K562 (cell line): ENCODE measurements around the gene INKA2. TPM values are rescaled to one million over a fixed set of nuclear protein-coding genes. Genes with fewer than 3 reads are reported as not detected.
A peak's percentile ranks its signal among the peaks of the same experiment; 100 is the strongest.

Experiments
- ADNP ChIP-seq: fragments of 200-800 bp; sonication (Bioruptor generic); IDR thresholded peaks from 2 replicates; pipeline ENCODE4 v1.6.1; 2016; ENCODE audit warnings: missing genetic modification characterization, missing compliant biosample characterization
- ARID1B ChIP-seq: fragments of 450-650 bp; IDR thresholded peaks from 2 replicates; pipeline ENCODE4 v1.6.1; 2016; ENCODE audit warnings: antibody characterized with exemption, mild to moderate bottlenecking, inconsistent platforms
- ATF1 ChIP-seq, 2 experiments: fragments of 450-650 bp in 1 of 2; IDR thresholded peaks; 2 replicates each; pipeline ENCODE4 v1.6.1; 2016; ENCODE audit warnings: missing compliant biosample characterization in 1 of 2, missing genetic modification characterization in 1 of 2
- CEBPB ChIP-seq: fragments of 450-650 bp; IDR thresholded peaks from 2 replicates; pipeline ENCODE4 v1.6.1; 2016; ENCODE audit warnings: missing genetic modification characterization, missing compliant biosample characterization
- CTCF ChIP-seq, 3 experiments: IDR thresholded peaks in 2 of 3; conservative IDR thresholded peaks in 1 of 3; 2 replicates each; pipeline ENCODE4 v1.5.1; 2011 to 2012; ENCODE audit warnings: low read length in 3 of 3, mild to moderate bottlenecking in 3 of 3, control low read depth in 2 of 3, improper control_type of control experiment in 1 of 3, inconsistent platforms in 1 of 3, low read depth in 1 of 3, mixed read lengths in 1 of 3, moderate library complexity in 1 of 3; ENCODE audit not compliant: insufficient read depth in 2 of 3
- DNMT1 ChIP-seq: fragments of 450-650 bp; IDR thresholded peaks from 2 replicates; pipeline ENCODE4 v1.6.1; 2016; ENCODE audit warnings: antibody characterized with exemption, mild to moderate bottlenecking
- E2F8 ChIP-seq: fragments of 450-650 bp; IDR thresholded peaks from 2 replicates; pipeline ENCODE4 v1.7.1; 2018; ENCODE audit warnings: mild to moderate bottlenecking, low read depth; ENCODE audit not compliant: partially characterized antibody
- POLR2B ChIP-seq: fragments of 450-650 bp; IDR thresholded peaks from 2 replicates; pipeline ENCODE4 v1.6.1; 2018; ENCODE audit warnings: low read depth; ENCODE audit not compliant: partially characterized antibody
- PYGO2 ChIP-seq: fragments of 450-650 bp; IDR thresholded peaks from 2 replicates; pipeline ENCODE4 v1.6.1; 2016; ENCODE audit warnings: mild to moderate bottlenecking, missing genetic modification characterization, moderate library complexity, missing compliant biosample characterization
- RBM34 ChIP-seq: fragments of 200-400 bp; formaldehyde crosslinking; IDR thresholded peaks from 2 replicates; pipeline ENCODE4 v1.6.1; 2018; ENCODE audit warnings: low read length, borderline replicate concordance; ENCODE audit not compliant: insufficient read depth
- STAT5A ChIP-seq: IDR thresholded peaks from 2 replicates; pipeline ENCODE4 v1.6.1; 2012; ENCODE audit warnings: low read length, inconsistent platforms, borderline replicate concordance
- ZBTB12 ChIP-seq: fragments of 250-450 bp; sonication (Bioruptor Pico); IDR thresholded peaks from 2 replicates; pipeline ENCODE4 v1.4.0; 2020
- ZNF764 ChIP-seq: fragments of 250-450 bp; sonication (Bioruptor Pico); IDR thresholded peaks from 2 replicates; pipeline ENCODE4 v1.4.0; 2020; ENCODE audit warnings: low read depth, mild to moderate bottlenecking, moderate library complexity
- polyA plus RNA-seq, 8 experiments: library from polyadenylated mRNA; depleted of rRNA in 4 of 8; stranded (reverse) in 5 of 8; unstranded in 3 of 8; fragments of >200 nt; fragmentation: Nextera tagmentation in 2 of 8; fragmentation: Illumina TruSeq in 1 of 8; extraction: Ambion mirVana in 2 of 8; extraction: Trizol in 1 of 8; gene quantifications; 2 replicates each; pipeline versions ENCODE4 v1.2.1 to v1.2.3, GENCODE V29; 2011 to 2014; ENCODE audit warnings: inconsistent platforms in 1 of 8, missing spikeins in 1 of 8
- total RNA-seq, 7 experiments: library from RNA; depleted of rRNA in 6 of 7; stranded (reverse); fragments of >200 nt in 6 of 7; fragmentation: Illumina TruSeq in 2 of 7; extraction: Trizol in 2 of 7; gene quantifications; 2 replicates each; pipeline versions ENCODE4 v1.2.1 to v1.2.3, GENCODE V29; 2011 to 2021; ENCODE audit warnings: low replicate concordance in 1 of 7
- TF ChIP-seq, protein P1 (sequence below): sonication (generic); formaldehyde crosslinking; IDR thresholded peaks from 2 replicates; pipeline ENCODE4 v1.5.0; 2020; ENCODE audit warnings: missing genetic modification reagents
- TF ChIP-seq, protein P2 (sequence below): fragments of 250-450 bp; sonication (Bioruptor Pico); IDR thresholded peaks from 2 replicates; pipeline ENCODE4 v1.8.0; 2022; ENCODE audit warnings: moderate library complexity, mild to moderate bottlenecking, inconsistent platforms

Gene INKA2
- total and polyA plus RNA-seq, 9 of the 15 experiments (the other 6 are each of a cell fraction or from before 2014, with no cell fraction given), result 0.04 to 1.4 (median 0.26) TPM; not detected in 1

DNA sequence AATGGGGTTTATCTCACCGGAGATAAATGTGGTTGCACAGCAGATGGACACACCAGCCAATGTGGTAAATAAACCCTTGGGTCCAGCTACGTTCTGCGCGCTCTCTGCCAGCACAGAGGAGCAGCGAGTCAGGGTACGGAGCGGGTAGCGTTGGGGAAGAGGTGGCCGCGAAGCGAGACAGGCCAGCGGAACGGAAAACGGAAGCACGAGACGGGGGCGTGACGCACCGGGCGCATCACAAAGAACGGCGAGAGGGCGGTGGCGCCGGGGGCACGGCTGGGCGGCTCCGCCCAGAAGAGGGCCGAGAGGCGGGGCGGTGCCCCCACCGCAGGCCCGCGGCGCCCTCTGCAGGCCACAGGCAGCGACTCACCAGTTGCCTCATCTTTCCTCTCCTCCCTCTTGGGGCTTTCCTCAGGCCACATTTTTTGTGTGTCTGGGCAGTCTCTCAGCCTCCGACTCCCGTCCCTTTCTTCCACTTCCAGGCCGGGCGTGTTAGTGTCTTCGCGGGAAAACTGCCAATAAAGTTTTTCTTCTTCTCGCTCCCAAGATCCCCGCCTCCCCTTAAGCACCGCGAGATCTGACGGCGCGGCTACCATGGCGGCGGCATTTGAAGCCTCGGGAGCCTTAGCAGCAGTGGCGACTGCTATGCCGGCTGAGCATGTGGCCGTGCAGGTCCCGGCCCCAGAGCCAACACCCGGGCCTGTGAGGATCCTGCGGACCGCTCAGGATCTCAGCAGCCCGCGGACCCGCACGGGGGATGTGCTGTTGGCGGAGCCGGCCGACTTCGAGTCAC lies 16.3 kb upstream of the INKA2 start, which contains the start of gene DDX20 (continued):
- TF ChIP-seq ADNP (tag), result no peak
- peak; percentile 79 for TF ChIP-seq POLR2B
- no peak for TF ChIP-seq ATF1 (CRISPR knock-in tag; IDR thresholded peaks at IDR 0.05)
- peak; percentile 97 for TF ChIP-seq ATF1 (tag; IDR thresholded peaks at IDR 0.05)
- TF ChIP-seq, protein P1, sequence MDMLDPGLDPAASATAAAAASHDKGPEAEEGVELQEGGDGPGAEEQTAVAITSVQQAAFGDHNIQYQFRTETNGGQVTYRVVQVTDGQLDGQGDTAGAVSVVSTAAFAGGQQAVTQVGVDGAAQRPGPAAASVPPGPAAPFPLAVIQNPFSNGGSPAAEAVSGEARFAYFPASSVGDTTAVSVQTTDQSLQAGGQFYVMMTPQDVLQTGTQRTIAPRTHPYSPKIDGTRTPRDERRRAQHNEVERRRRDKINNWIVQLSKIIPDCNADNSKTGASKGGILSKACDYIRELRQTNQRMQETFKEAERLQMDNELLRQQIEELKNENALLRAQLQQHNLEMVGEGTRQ (CRISPR knock-in tag), result no peak
- peak; percentile 72 for TF ChIP-seq ZBTB12
- TF ChIP-seq CEBPB (tag), result peak; percentile 85; the same call in 1 of the 2 replicates
- TF ChIP-seq, protein P2, sequence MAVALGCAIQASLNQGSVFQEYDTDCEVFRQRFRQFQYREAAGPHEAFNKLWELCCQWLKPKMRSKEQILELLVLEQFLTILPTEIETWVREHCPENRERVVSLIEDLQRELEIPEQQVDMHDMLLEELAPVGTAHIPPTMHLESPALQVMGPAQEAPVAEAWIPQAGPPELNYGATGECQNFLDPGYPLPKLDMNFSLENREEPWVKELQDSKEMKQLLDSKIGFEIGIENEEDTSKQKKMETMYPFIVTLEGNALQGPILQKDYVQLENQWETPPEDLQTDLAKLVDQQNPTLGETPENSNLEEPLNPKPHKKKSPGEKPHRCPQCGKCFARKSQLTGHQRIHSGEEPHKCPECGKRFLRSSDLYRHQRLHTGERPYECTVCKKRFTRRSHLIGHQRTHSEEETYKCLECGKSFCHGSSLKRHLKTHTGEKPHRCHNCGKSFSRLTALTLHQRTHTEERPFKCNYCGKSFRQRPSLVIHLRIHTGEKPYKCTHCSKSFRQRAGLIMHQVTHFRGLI (CRISPR knock-in tag), result no peak
- TF ChIP-seq PYGO2 (tag), result no peak
- peak; percentile 92 to 98 (median 97) for TF ChIP-seq CTCF (IDR thresholded peaks at IDR 0.05 in 2 of 3, conservative IDR thresholded peaks at IDR 0.05 in 1 of 3; ENCODE audit: insufficient read depth in 2 of 3, low read depth in 1 of 3, low read length in 3 of 3)
- no peak for TF ChIP-seq STAT5A
- 0 out of 2 replicates have a peak, but pooled peaks have one; percentile 31 for TF ChIP-seq ZNF764 (CRISPR knock-in tag)
- no peak for TF ChIP-seq RBM34
- peak; percentile 50; the same call in 1 of the 2 replicates for TF ChIP-seq ARID1B
- TF ChIP-seq DNMT1, result no peak
- TF ChIP-seq E2F8, result peak; percentile 100
